ENCODE results near the gene USP40. TPM values are rescaled to one million over a fixed set of nuclear protein-coding genes. Genes with fewer than 3 reads are reported as not detected.

Gene USP40
- total RNA-seq, 6 donors from 2014 or later = 34.4 to 75.4 (median 50.4) TPM

DNA sequence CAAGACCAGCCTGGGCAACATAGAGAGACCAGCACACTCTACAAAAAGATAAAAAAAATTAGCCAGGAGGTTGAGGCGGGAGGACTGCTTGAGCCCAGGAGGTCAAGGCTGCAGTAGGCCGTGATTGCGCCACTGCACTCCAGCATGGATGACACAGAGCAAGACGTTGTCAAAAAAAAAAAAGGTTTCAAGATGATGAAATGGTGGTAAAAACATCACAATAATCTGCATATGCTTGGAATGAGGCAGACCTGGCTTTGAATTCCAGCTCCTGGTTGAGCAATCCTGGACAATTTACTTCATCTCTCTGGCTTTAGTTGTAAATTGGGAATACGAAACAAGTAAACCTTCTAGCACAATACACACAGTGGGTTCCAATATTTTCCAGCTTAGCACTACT, 24.1 kb downstream of the USP40 start:
- no peak overlapping the region for H3K4me3 ChIP-seq
- H3K27ac ChIP-seq = no peak overlapping the region
- TF ChIP-seq EP300 (IDR thresholded peaks at IDR 0.05) = no peak
- TF ChIP-seq, protein P1, sequence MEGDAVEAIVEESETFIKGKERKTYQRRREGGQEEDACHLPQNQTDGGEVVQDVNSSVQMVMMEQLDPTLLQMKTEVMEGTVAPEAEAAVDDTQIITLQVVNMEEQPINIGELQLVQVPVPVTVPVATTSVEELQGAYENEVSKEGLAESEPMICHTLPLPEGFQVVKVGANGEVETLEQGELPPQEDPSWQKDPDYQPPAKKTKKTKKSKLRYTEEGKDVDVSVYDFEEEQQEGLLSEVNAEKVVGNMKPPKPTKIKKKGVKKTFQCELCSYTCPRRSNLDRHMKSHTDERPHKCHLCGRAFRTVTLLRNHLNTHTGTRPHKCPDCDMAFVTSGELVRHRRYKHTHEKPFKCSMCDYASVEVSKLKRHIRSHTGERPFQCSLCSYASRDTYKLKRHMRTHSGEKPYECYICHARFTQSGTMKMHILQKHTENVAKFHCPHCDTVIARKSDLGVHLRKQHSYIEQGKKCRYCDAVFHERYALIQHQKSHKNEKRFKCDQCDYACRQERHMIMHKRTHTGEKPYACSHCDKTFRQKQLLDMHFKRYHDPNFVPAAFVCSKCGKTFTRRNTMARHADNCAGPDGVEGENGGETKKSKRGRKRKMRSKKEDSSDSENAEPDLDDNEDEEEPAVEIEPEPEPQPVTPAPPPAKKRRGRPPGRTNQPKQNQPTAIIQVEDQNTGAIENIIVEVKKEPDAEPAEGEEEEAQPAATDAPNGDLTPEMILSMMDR (IDR thresholded peaks at IDR 0.05) = no peak
- no peak for TF ChIP-seq POLR2AphosphoS5 (IDR thresholded peaks at IDR 0.05)
- TF ChIP-seq POLR2A (IDR thresholded peaks at IDR 0.05) = no peak
- WGBS, 2 donors = 62 to 63% methylated on average over 5 of the region's 5 CpGs
- no peaks in the 10 kb centered on the region for H3K9me3 ChIP-seq
- ATAC-seq (ENCODE audit: low FRiP score in 2 of 2) (peak in 1 of 2 donors; percentile 63), DNase-seq (no peak)
- no peaks in the 10 kb centered on the region for H3K4me1 ChIP-seq
- peaks cover 0 to 63% (median 7%) of the 10 kb centered on the region in 4 donors for H3K36me3 ChIP-seq
- no peaks in the 10 kb centered on the region for H3K27me3 ChIP-seq

GRCh38 chr2:233538741-233539140, 27.8 kb downstream of the USP40 start:
- no peak overlapping the region for H3K27ac ChIP-seq
- WGBS, 2 donors = 92 to 100% methylated on average over 5 of the region's 5 CpGs
- no peak for ATAC-seq (ENCODE audit: low FRiP score in 2 of 2)

GRCh38 chr2:233535271-233535670, 31.3 kb downstream of the USP40 start:
- ATAC-seq (ENCODE audit: low FRiP score in 2 of 2) = no peak
- no peak for DNase-seq

More at GRCh38 chr2:233538741-233539140, 27.8 kb downstream of the USP40 start:
- DNase-seq = no peak
- TF ChIP-seq POLR2AphosphoS5 (IDR thresholded peaks at IDR 0.05) (no peak), EP300 (IDR thresholded peaks at IDR 0.05) (no peak), POLR2A (IDR thresholded peaks at IDR 0.05) (no peak)
- TF ChIP-seq, protein P1 (IDR thresholded peaks at IDR 0.05) = no peak
- no peaks in the 10 kb centered on the region for H3K4me1 ChIP-seq
- H3K36me3 ChIP-seq = peaks cover 0 to 39% (median under 1%) of the 10 kb centered on the region in 4 donors
- no peak overlapping the region for H3K4me3 ChIP-seq
- no peaks in the 10 kb centered on the region for H3K27me3 ChIP-seq
- H3K9me3 ChIP-seq = no peaks in the 10 kb centered on the region

GRCh38 chr2:233532971-233533370, 33.6 kb downstream of the USP40 start:
- H3K27ac ChIP-seq = no peak overlapping the region
- no peaks in the 10 kb centered on the region for H3K9me3 ChIP-seq
- no peaks in the 10 kb centered on the region for H3K27me3 ChIP-seq
- peaks cover 0 to 37% (median 9%) of the 10 kb centered on the region in 4 donors for H3K36me3 ChIP-seq
- no peak overlapping the region for H3K4me3 ChIP-seq
- no peak for TF ChIP-seq POLR2AphosphoS5 (IDR thresholded peaks at IDR 0.05)
- no peak for TF ChIP-seq POLR2A (IDR thresholded peaks at IDR 0.05)
- TF ChIP-seq EP300 (IDR thresholded peaks at IDR 0.05) = no peak
- TF ChIP-seq, protein P1 (IDR thresholded peaks at IDR 0.05) = no peak
- H3K4me1 ChIP-seq = no peaks in the 10 kb centered on the region
- DNase-seq = no peak
- no peak for ATAC-seq (ENCODE audit: low FRiP score in 2 of 2)
- 90 to 97% methylated on average over 1 of the region's 1 CpG for WGBS, 2 donors

More at GRCh38 chr2:233535271-233535670, 31.3 kb downstream of the USP40 start:
- Histone ChIP-seq H3K27ac (no peak overlapping the region), H3K9me3 (no peaks in the 10 kb centered on the region), H3K36me3 (peaks cover 0 to 46% (median 9%) of the 10 kb centered on the region in 4 donors), H3K27me3 (no peaks in the 10 kb centered on the region), H3K4me1 (no peaks in the 10 kb centered on the region), H3K4me3 (no peak overlapping the region)
- no peak for TF ChIP-seq EP300 (IDR thresholded peaks at IDR 0.05)
- TF ChIP-seq POLR2A (IDR thresholded peaks at IDR 0.05) = no peak
- TF ChIP-seq POLR2AphosphoS5 (IDR thresholded peaks at IDR 0.05) = no peak
- TF ChIP-seq, protein P1 (IDR thresholded peaks at IDR 0.05) = no peak

DNA sequence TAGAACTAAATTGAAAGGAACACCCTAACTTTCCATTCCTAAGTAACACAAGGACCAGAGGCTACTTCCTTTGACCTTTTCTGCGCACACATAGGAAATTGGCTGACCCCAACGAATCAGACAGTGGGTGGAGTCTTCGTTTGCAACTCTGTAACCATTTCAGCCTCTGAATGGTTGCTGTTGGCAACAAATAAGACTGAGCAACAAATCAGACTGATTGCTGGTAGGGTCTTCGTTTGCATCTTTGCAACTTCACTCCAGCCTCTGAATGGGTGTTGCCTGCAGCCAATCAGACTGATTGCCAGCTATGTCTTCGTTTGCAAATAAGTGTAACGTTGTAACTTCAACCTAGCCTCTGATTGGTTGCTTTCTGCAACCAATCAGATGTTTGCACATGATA, 34.6 kb downstream of the USP40 start:
- H3K27me3 ChIP-seq = no peaks in the 10 kb centered on the region
- no peaks in the 10 kb centered on the region for H3K9me3 ChIP-seq
- TF ChIP-seq, protein P1 (IDR thresholded peaks at IDR 0.05) = no peak
- TF ChIP-seq EP300 (IDR thresholded peaks at IDR 0.05) = no peak
- TF ChIP-seq POLR2A (IDR thresholded peaks at IDR 0.05) = no peak
- TF ChIP-seq POLR2AphosphoS5 (IDR thresholded peaks at IDR 0.05) = no peak
- DNase-seq = no peak
- 68 to 78% methylated on average over 6 of the region's 6 CpGs for WGBS, 2 donors
- peaks cover 0 to 43% (median 9%) of the 10 kb centered on the region in 4 donors for H3K36me3 ChIP-seq
- no peak for ATAC-seq (ENCODE audit: low FRiP score in 2 of 2)
- H3K4me3 ChIP-seq = no peak overlapping the region
- no peak overlapping the region for H3K27ac ChIP-seq
- H3K4me1 ChIP-seq = no peaks in the 10 kb centered on the region
